Retinal pigment epithelial cell (primary cell): Measurements from ENCODE around the gene LAMC3.

ENCODE experiments used
- DNase-seq: peaks from one replicate; pipeline ENCODE4 v3.0.0-alpha.2; 2010; ENCODE audit warnings: low read depth
- H3K4me3 ChIP-seq: 2 replicates; pipeline ENCODE4 v1.5.1; 2011; ENCODE audit warnings: mild to moderate bottlenecking, low read length, control low read depth, moderate library complexity
- TF ChIP-seq, protein P1 (sequence below): conservative IDR thresholded peaks from 2 replicates; pipeline ENCODE4 v1.5.1; 2011; ENCODE audit warnings: low read depth, low read length, control low read depth, inconsistent platforms

Gene LAMC3

DNA sequence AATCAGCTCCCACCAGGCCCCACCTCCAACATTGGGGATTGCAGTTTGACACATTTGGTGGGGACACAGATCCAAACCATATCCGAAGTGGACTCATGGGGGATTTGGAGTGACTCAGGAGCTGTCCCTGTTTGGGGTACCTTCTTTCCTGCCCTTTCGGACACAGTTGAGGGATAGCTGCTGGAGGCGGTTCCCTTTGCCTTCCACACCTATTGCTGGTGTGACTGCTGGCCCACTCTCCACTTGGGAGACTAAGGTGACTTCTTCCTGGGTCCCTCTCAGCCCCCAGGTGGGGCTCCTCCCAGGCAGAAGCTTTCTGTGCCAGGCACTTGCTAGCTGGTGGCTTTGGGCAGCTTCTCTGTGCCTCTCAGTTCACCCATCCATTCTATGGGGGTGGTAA lies 26.6 kb downstream of the LAMC3 start:
- DNase-seq = no peak
- H3K4me3 ChIP-seq = no peak overlapping the region
- TF ChIP-seq, protein P1, sequence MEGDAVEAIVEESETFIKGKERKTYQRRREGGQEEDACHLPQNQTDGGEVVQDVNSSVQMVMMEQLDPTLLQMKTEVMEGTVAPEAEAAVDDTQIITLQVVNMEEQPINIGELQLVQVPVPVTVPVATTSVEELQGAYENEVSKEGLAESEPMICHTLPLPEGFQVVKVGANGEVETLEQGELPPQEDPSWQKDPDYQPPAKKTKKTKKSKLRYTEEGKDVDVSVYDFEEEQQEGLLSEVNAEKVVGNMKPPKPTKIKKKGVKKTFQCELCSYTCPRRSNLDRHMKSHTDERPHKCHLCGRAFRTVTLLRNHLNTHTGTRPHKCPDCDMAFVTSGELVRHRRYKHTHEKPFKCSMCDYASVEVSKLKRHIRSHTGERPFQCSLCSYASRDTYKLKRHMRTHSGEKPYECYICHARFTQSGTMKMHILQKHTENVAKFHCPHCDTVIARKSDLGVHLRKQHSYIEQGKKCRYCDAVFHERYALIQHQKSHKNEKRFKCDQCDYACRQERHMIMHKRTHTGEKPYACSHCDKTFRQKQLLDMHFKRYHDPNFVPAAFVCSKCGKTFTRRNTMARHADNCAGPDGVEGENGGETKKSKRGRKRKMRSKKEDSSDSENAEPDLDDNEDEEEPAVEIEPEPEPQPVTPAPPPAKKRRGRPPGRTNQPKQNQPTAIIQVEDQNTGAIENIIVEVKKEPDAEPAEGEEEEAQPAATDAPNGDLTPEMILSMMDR = no peak

DNA sequence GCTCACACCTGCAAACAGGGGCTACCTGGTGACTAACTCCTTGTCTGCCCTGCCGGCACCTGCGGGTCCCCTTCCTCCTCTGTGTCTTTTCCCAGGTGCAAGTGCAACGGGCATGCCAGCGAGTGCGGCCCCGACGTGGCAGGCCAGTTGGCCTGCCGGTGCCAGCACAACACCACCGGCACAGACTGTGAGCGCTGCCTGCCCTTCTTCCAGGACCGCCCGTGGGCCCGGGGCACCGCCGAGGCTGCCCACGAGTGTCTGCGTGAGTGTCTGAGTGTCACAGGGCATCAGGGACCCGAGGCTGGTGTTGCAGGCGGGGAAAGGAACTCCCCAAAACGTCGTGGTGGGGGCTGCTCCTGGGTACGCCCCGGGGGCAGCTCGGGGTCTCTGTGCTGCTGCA lies 27.1 kb downstream of the LAMC3 start:
- H3K4me3 ChIP-seq = no peak overlapping the region
- DNase-seq = no peak
- TF ChIP-seq, protein P1 = no peak

DNA sequence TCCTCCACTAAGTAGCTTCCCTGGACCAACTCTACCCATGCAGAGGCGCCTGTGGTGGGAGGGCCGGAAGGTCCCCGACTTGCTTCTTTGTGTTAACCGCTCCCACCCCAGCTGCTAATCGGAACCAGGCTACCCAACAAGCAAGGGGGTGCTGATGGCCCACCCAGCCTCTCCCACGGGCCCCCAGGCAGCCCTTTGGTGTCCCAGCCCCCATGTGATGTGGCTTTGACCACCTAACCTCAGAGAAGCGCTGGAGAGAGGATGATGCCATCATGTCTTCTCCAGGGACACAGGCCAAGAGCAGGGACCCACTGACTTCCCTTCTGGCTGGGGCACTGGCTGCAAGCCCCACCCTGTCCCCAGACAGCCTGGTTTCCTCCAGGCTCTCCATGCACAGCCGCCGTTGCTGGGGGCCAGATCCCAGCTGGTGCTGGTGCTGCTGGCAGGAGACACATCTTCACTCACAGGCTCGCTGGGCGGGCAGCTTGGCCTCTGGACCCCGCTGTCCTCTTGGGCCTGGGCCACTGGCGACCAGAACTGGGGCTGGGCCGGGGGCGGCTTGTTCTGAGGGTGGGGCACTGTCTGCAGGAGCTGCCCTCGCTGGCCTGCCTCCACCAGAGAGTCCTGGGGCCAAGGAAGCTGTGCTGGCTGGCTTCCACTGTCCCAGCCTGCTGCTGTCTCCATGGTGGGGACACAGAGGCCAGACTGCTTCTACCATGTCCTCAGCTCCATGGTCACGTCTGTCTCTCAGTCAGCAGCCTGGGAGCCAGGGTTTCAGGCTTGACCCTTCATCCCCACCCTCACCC lies 27.8 kb downstream of the LAMC3 start:
- no peak for DNase-seq
- no peak overlapping the region for H3K4me3 ChIP-seq
- TF ChIP-seq, protein P1 = no peak

DNA sequence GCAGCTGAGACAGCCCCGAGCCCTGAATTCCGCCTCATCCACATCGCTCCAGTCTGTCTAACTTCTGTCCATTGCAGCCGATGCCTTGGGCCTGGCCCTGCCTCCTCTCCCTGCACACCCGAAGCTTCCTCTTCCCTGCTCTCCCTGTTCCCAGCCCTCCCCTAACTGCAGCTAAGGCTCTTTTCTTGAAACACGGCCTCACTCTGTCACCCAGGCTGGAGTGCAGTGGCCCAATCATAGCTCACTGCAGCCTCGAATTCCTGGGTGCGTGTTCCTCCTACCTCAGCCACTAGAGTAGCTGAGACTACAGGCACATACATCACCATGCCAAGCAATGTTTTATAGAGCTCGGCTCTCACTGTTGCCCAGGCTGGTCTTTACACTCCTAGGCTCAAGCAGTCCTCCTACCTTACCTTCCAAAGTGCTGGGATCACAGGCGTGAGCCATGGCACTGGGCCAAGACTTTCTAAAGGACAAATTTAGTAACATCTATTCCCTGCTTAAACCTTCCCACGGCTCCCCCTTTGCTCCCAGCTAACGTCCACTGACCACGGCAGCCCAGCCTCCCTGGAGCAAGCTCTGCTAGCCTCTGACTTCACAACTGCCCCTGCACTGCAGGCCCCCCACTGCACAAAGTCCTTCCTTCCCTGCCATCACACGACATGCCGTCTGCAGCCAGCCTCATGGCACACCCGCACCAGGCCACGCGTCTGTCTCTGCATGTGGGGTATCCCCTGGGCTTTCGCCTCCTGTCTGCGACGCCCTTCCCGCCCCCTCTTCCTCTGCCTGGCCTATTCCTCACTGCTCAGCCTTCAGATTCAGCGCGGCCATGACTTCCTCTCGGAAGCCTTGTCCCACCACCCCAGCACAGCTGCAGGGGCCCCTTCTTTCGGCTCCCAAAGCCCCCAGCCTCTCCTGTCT lies 28.6 kb downstream of the LAMC3 start:
- no peak for DNase-seq
- TF ChIP-seq, protein P1 = no peak
- H3K4me3 ChIP-seq = no peak overlapping the region

DNA sequence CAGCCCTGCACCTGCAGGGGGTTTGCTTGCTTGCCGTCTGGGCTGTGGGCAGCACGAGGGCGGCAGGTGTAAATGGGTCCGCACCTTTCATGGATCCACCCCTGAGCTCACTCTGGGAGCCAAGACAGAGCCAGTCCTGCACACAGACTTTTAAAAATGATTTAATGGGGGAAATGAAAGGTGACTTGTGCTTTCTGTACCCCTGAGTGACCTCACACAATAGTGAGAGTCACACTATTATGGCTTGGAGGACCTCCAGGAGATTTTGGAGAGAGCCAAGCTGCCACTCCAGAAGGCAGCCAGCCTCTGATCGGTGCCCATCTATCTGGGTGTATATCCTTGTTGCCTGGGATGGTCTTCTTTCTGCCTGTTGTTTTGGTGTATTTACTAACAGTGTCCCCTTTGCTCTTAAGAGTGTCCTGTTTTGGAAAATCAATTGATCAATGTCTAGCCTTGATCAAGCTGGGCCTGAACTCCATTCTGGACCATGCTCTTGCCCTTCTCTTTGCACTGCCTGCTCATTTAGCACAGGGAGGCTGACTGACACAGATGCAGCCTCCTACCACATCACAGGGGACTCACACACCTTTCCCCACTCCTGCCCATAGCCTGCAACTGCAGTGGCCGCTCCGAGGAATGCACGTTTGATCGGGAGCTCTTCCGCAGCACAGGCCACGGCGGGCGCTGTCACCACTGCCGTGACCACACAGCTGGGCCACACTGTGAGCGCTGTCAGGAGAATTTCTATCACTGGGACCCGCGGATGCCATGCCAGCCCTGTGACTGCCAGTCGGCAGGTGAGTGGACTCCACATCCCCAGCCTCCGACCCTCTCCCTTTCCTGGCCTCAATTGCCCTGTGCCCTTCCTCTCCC lies 29.5 kb downstream of the LAMC3 start:
- TF ChIP-seq, protein P1 = no peak

DNA sequence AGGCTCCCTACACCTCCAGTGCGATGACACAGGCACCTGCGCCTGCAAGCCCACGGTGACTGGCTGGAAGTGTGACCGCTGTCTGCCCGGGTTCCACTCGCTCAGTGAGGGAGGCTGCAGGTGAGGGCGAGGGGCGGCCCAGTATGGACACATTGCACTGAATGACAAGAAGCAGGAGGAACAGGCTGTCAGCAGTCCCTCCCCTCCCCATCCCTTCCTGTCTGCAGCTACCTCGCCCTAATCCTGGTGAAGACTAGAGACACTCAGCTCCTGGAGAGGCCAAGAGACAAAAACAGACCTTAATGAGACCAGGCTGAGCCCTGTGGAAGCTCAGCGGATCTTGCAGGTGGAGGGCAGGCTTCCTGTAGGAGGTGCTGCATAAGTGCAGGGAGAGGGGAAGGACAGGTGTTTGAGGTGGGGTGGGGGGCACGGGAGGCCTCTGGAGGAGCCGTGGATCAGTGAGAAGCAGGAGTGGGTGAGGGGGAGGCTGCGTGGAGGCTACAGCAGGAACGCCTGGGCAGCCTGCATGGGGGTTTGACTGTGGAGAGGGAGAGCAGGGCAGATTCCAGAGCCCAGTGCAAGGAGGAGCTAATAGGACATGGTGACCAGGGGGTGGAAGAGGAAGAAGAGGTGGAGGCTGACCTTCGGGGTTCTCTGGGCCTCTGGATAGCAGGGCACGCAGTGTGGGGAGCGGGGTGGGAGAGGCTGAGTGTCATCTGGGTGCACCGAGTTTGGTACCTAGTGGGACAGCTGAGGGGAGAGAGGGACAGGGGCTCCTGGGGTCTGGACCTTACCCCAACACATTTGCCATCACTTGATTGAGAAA lies 30.4 kb downstream of the LAMC3 start:
- no peak for DNase-seq
- TF ChIP-seq, protein P1 = no peak
- H3K4me3 ChIP-seq = no peak overlapping the region

More for the DNA sequence above, 29.5 kb downstream of the LAMC3 start:
- no peak for DNase-seq
- H3K4me3 ChIP-seq = no peak overlapping the region
